SK-N-MC (cell line): ENCODE data around the gene LCTL.
"Not testable (repeated sequence)": the region's sequence is repeated elsewhere in the genome, so short reads cannot be mapped to it uniquely, and the experiment has no call there.

Source experiments
- DNase-seq: peaks from one replicate; pipeline ENCODE4 v3.0.0-alpha.2; 2011; ENCODE audit warnings: low read depth, low spot score
- H3K27ac ChIP-seq: fragments of 200-600 bp; sonication (generic); 2 replicates; pipeline ENCODE4 v1.5.1; 2016; ENCODE audit warnings: mixed run types
- H3K36me3 ChIP-seq: fragments of 200-600 bp; sonication (generic); 2 replicates; pipeline ENCODE4 v1.6.1; 2017; ENCODE audit warnings: antibody characterized with exemption, low read length, mixed read lengths; ENCODE audit not compliant: insufficient read depth
- H3K4me3 ChIP-seq: fragments of 200-600 bp; sonication (generic); 2 replicates; pipeline ENCODE4 v1.5.1; 2016
- H3K9ac ChIP-seq: fragments of 200-600 bp; sonication (generic); 2 replicates; pipeline ENCODE4 v1.8.0; 2017; ENCODE audit warnings: mixed run types, mixed read lengths; ENCODE audit not compliant: insufficient read length
- H3K9me3 ChIP-seq: fragments of 200-600 bp; sonication (generic); 2 replicates; pipeline ENCODE4 v1.6.1; 2017; ENCODE audit warnings: low read depth, mild to moderate bottlenecking, antibody characterized with exemption, low read length, moderate library complexity, mixed read lengths
- EZH2 ChIP-seq: fragments of 200-600 bp; sonication (generic); IDR thresholded peaks from one replicate; pipeline ENCODE4 v1.6.1; 2017; ENCODE audit warnings: antibody characterized with exemption
- FOXP2 ChIP-seq: optimal IDR thresholded peaks from 2 replicates; pipeline ENCODE3; 2011; ENCODE audit warnings: mild to moderate bottlenecking, moderate library complexity; ENCODE audit not compliant: insufficient read depth; ENCODE audit errors: extremely low read length, control extremely low read depth
- POLR2AphosphoS5 ChIP-seq: IDR thresholded peaks from 2 replicates; pipeline ENCODE4 v1.6.1; 2012; ENCODE audit warnings: mild to moderate bottlenecking, low read depth, low read length, borderline replicate concordance

LCTL gene

GRCh38 chr15:66515901-66516322 is 49.9 kb downstream of the LCTL start:
- Histone ChIP-seq H3K9me3 (no peaks in the 10 kb centered on the region), H3K36me3 (peaks cover 10% of the 10 kb centered on the region; the same call in 1 of the 2 replicates), H3K4me3 (no peak overlapping the region), H3K27ac (no peak overlapping the region), H3K9ac (no peak overlapping the region)
- no peak for DNase-seq
- TF ChIP-seq EZH2 (no peak), POLR2AphosphoS5 (no peak), FOXP2 (no peak)

- no peak overlapping the region for H3K4me3 ChIP-seq
- H3K9ac ChIP-seq, result no peak overlapping the region
- DNase-seq, result no peak
- no peak overlapping the region for H3K27ac ChIP-seq
- TF ChIP-seq FOXP2 (no peak), POLR2AphosphoS5 (no peak), EZH2 (no peak)
- H3K36me3 ChIP-seq, result peaks cover 10% of the 10 kb centered on the region; the same call in 1 of the 2 replicates
- H3K9me3 ChIP-seq, result no peaks in the 10 kb centered on the region
These were observed 51.2 kb downstream of the LCTL start for GRCh38 chr15:66514586-66514985.

DNA sequence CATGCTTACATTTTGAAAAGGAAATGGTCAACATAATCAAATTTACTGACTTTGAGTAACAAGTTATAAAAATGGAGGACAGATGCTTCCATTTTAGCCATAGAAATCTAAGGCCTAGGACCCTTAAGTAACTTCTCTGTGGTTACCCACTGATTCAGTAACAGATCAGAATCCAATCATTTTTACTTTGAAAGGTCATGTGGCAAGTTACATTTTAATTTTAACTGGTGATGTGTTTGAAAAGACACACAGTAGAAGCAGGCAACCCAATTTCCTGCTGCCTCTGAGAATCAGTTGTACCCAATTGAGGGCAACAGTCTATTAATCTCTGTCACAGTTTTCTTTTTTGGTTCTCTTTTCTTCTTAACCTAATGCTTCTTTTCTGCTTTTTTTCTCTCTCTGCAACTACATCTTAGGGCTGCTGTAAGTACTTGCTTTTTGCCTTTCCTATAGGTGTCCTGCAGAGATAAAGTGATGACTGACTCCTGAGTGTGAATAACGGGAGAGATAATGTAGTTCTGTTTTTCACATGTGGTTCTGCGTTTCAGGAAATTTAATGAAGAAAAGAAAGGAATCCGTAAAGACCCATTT is 57.4 kb downstream of the LCTL start:
- no peak overlapping the region for H3K27ac ChIP-seq
- DNase-seq, result no peak
- H3K9me3 ChIP-seq, result no peaks in the 10 kb centered on the region
- TF ChIP-seq POLR2AphosphoS5, result no peak
- TF ChIP-seq EZH2, result no peak
- no peak for TF ChIP-seq FOXP2
- no peak overlapping the region for H3K9ac ChIP-seq
- H3K4me3 ChIP-seq, result no peak overlapping the region
- peaks cover 9% of the 10 kb centered on the region for H3K36me3 ChIP-seq

DNA sequence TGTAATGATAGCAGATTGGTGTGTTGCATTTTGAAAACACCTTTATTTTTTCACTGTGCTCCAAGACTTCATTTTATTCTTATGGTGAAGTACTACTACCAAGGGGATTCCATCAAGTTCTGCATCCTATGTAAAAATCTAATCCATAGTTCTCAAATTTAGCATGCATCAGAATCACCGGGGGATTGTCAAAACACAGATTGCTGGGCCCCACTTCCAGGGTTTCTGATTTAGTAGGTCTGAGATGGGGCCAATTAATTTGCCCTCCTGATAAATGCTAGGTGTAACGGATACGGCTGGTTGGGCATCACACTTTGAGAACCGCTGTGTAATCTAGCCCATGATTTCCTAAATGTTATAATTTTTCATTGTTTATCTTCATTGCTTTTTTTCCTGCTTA is 60.0 kb downstream of the LCTL start:
- no peak for DNase-seq
- peak overlapping the region; percentile 100 for H3K4me3 ChIP-seq
- TF ChIP-seq FOXP2 (no peak), EZH2 (no peak), POLR2AphosphoS5 (no peak)
- H3K27ac ChIP-seq, result no peak overlapping the region
- peaks cover 35% of the 10 kb centered on the region for H3K36me3 ChIP-seq
- no peaks in the 10 kb centered on the region for H3K9me3 ChIP-seq
- peak overlapping the region; percentile 100 for H3K9ac ChIP-seq

DNA sequence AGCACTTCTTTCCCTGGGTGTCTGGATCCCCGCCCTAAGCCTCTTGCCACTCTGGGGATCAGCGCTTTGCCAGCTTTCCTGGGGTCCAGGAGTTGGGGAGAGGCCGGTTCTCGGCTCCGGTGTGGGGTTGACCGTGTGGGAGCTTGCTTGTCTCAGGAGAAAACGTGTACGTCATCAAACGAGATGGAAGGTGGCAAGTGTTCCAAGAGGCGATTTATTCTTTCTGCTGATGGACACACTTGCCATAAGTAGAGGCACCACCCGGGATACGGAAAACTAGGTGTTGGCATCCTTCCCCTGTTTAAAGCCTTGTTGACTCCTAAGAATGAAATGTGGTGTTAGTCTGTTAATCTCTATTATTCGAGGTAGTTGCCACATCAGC is 60.4 kb downstream of the LCTL start:
- no peak for DNase-seq
- H3K27ac ChIP-seq, result peak overlapping the region; percentile 95
- peak overlapping the region; percentile 100 for H3K4me3 ChIP-seq
- peak overlapping the region; percentile 100 for H3K9ac ChIP-seq
- no peaks in the 10 kb centered on the region for H3K9me3 ChIP-seq
- H3K36me3 ChIP-seq, result peaks cover 39% of the 10 kb centered on the region
- no peak for TF ChIP-seq POLR2AphosphoS5
- no peak for TF ChIP-seq FOXP2
- TF ChIP-seq EZH2, result no peak

- no peak for TF ChIP-seq EZH2
- TF ChIP-seq FOXP2, result no peak
- TF ChIP-seq POLR2AphosphoS5, result peak; percentile 96
- Histone ChIP-seq H3K27ac (peak within 1 kb of the TSS; percentile 95), H3K9ac (peak within 1 kb of the TSS; percentile 100), H3K4me3 (peak within 1 kb of the TSS; percentile 100), H3K36me3 (peaks cover 45% of the 10 kb centered on the region), H3K9me3 (no peaks in the 10 kb centered on the region)
- peak; percentile 71 for DNase-seq
These were observed 61.0 kb downstream of the LCTL start, which contains the start of the genes RPL4 and ZWILCH for GRCh38 chr15:66504563-66505429. RPL4 (minus strand) TSS chr15:66504855; CDS start chr15:66504790, 65 bp downstream. ZWILCH (plus strand) TSS chr15:66505326; CDS start chr15:66505339, 13 bp downstream.

GRCh38 chr15:66503780-66504562 is 61.8 kb downstream of the LCTL start:
- Histone ChIP-seq H3K4me3 (peak overlapping the region; percentile 100), H3K36me3 (peaks cover 54% of the 10 kb centered on the region)

GRCh38 chr15:66503041-66503648 is 62.7 kb downstream of the LCTL start:
- not testable (repeated sequence) for H3K9me3 ChIP-seq, DNase-seq
- Histone ChIP-seq H3K9ac (peak overlapping the region; percentile 100), H3K4me3 (peak overlapping the region; percentile 100), H3K36me3 (peaks cover 62% of the 10 kb centered on the region), H3K27ac (peak overlapping the region; percentile 95)

More at GRCh38 chr15:66503780-66504562, 61.8 kb downstream of the LCTL start:
- no peak for TF ChIP-seq FOXP2
- no peak for TF ChIP-seq POLR2AphosphoS5
- Histone ChIP-seq H3K9ac (peak overlapping the region; percentile 100), H3K27ac (peak overlapping the region; percentile 95), H3K9me3 (no peaks in the 10 kb centered on the region)
- DNase-seq, result no peak
